HG02763 (cell line): ENCODE results near the gene MCTP2.

ENCODE experiments used
- ATAC-seq: cut with Tn5 transposase; IDR thresholded peaks from one replicate; pipeline ENCODE4 v1.9.1; 2021; ENCODE audit warnings: mild to moderate bottlenecking, moderate library complexity; ENCODE audit not compliant: unreplicated experiment

MCTP2 gene

DNA sequence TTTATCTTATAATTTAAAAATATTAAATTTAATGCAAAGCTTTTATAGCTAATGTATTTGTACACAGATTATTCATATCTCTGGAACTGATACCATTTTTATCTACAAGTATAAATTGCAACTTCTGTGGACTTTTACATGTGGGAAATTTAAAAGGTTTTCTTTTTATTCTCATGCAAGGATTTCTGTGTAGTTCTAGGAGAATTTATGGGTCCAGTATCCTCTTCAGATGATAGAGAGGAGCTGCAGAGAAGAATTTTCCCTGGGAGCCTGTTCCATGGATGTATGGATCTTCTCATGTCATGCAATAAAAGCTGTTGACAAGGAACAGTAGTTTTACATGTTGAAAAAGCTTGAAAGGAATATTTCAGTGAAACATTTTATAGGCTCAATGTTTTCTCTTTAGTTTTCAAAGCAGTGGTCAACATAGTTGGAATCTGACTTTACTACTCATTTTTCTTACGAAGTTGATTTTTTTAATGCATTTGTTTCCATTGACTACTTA is 119.7 kb downstream of the MCTP2 start:
- ATAC-seq = no peak

GRCh38 chr15:94352636-94353487 is 121.5 kb downstream of the MCTP2 start:
- no peak for ATAC-seq

GRCh38 chr15:94353488-94353820 is 122.1 kb downstream of the MCTP2 start:
- ATAC-seq = no peak

DNA sequence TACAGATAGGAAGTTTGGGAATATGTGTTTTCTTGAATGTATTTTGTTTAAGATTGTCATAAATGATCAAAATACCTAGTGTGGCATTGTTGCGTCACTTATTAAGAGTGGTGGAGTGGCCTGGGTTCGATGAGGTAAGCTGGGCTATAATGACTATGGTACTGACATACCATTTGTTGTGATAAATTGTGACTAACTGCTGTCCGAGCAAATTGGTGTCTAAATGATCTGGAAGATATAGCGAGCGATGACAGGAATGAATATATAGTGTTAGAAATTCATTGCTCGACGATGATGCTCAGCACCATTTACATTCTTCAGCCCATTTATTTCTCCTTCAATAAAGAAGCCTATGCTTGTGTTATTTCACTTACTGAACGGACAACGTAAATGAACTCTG is 123.3 kb downstream of the MCTP2 start:
- no peak for ATAC-seq

DNA sequence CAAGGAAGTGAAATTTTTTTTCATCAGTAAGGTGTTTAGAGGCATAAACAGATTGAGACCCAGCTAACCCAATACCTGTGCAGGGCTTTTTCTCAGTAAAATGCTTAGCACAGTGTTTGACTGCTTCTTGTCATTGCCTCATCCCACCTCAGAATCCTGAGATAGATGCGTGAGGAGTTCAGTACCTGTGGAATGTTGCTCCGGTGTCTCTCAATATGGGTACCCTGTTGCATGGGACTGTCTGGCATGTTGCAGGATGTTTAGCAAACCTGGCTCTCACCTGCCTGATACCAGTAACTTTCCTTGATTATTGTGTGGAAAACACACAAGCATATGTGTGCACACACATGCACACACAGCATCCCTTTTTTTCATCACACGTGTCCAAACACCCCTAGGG is 128.4 kb downstream of the MCTP2 start:
- ATAC-seq = no peak

- no peak for ATAC-seq
Measured at GRCh38 chr15:94360251-94360685, 128.9 kb downstream of the MCTP2 start.

DNA sequence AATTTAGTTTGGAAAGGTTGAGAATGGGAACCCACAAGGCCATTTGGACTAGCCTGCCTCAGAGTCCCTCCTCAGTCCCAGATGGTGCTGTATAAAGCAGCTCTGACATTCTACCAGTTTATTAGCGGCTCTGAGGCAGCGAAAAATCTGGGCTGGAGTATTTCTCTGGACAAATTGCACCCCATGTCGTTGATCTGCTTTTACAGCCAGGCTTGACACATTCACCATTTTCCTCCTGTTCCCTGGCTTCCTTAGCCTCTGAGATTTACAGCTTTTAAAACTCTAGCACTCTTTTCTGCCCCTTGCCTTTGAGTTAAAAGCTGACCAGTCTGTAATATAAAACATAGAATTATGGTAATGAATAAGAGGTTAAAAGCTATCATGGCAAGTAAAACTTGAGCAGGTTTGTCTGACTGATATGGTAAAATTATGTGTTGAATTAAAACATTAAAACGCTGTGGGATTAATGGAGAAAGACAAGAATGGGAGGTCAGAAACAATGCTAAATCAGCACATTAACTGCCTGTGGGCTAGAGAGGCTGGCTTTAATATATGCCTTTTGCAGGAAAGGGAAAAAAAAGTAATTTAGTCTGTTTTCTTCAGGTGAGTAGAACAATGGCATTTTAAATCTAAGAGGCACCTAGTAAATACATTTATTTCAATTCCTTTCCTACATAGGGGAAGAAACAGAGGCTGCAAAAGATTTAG is 131.2 kb downstream of the MCTP2 start:
- no peak for ATAC-seq

- no peak for ATAC-seq
Measured at GRCh38 chr15:94363382-94363781, 132.0 kb downstream of the MCTP2 start.

DNA sequence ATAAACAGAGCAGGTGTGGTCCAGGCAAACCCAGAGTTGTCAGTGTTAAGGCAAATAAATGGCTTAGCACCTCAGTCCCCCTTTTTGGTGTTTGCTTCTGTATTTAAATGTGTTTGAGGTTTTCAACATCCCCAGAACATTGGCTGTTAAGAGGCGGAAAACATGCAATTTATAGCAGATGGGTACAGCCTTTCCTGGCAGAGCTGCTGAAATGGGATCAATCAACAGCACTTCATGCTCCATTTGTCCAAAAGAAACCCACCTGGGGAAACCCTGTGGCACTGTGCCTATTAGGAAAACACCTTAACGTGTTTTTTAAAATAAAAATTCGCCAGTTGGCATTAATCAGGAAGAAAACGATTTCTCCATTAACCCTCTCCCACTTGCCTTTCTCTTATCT is 135.4 kb downstream of the MCTP2 start:
- ATAC-seq = no peak

- no peak for ATAC-seq
Measured at GRCh38 chr15:94367726-94368535, 136.6 kb downstream of the MCTP2 start.

DNA sequence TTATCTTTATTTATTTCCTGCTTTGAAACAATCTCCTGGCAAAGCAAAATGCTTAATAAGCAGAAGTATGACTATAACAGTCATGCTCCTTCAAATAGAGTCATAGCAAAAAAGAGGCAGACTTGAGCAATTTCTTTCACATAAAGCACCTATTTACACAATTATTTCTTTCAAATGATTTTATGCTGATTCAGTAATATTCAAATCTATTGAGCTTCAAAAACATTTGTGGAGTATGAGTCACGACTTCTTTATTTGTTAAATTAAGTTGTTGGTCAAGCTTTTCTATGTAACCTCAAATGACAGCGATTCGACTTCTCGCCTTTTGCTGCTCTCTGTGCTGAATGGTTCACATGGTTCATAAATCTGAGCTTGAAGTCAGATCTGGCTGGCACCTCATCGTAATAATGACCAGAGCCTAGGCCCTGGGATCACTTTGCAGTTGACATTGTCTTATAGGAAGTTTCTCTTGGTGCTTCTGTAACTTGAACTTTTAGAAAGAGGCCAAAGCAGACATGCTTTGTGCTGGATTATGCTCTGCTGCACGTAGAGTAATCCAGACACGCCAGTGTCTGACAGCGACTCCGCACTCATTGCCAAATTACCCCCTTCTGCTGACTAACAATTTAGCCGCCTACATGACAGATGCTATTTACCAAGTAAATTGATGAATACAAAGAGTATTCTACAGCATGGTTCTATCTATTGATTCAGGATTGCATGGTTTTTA is 139.0 kb downstream of the MCTP2 start:
- ATAC-seq = no peak

DNA sequence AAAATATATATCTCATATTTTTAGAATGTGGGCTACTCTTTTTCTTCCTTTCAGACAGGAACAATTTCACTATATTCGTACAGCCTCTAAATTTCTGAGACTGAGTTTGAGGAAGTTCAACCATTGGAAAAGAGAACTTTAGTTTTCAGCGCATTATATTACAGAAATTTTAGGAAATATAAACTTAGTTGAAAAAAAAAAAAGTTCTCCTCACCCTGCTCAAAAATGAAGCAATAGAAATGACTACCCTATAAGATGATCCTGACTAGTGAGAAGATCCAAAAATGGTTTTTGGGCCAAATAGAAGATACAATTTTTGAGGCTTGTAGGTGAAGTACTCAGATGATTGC is 139.6 kb downstream of the MCTP2 start:
- no peak for ATAC-seq

DNA sequence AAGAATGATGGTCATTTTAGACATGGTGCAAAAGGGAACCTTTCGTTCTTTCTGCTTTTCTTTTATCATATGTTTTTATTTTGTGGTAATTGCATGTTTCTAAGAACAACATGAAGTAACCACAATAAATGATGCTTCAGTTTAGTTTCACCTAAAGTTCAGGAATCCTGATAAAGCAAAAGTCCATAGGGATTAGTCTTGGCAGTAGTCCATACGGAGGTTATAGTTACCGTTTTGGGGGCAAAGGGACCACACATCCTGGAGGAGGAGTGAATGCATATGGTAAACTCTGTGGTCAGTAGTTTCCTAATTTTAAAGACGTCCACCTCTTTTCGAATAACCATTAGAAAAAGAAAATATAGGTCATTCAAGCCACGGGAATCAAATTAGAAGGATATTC is 141.5 kb downstream of the MCTP2 start:
- ATAC-seq = no peak

DNA sequence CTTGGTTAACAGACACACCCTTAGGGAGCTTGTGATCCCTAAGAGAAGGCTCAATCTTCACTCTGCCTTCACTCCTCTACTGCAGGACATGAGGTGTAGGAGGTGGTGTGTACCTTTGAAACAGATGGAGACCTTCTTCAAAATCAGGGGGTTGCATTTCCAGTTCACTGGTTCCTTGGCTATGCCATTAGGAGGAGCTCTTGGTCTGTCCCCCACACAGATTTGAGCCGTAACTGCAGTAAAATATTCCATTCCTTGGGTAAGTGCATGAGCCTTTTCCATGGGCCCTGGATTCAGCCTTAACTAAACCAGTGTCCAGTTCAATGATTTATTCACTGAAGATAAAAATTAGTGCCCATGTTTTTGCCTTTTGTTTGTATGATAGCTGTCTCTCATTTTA is 144.6 kb downstream of the MCTP2 start:
- ATAC-seq = no peak

GRCh38 chr15:94379986-94380385 is 148.6 kb downstream of the MCTP2 start:
- ATAC-seq = no peak

DNA sequence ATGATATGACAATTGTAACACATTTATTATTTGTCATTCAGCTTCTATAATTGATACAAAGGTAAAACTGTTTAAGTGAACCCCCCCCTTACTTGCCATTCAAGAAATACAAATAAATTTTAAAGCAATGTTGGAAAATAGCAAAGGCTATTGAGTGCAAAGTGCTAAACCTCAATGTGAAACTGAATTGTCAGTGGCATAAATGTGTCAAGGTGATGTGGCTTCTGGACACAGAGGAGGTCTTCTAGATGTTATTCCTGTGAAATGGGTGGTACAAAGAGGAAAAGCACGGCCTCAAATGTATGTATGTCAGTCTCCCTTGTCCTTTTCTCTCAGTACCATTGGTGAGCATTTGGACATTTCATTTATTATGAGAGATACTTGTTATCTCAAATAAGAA is 149.4 kb downstream of the MCTP2 start:
- ATAC-seq = no peak

GRCh38 chr15:94381384-94381783 is 150.0 kb downstream of the MCTP2 start:
- no peak for ATAC-seq

DNA sequence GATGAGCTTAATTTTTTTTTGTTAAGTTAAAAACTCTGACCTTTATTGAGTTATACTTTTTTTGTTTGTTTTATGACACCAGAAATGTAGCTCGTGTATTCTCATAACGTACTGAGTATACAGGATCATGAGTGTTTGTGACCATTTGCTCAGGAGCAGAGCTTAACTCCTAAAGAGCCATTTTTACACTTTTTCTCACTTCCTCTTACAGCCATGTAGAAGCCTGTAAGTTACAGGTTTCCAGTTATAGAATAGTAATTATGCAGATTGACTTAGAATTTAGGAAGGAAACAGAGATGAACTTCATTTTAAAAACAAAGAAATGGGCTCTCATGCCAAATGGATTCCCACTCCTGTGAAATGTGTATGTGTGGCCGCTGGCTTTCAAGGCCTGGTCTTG is 151.7 kb downstream of the MCTP2 start:
- no peak for ATAC-seq

DNA sequence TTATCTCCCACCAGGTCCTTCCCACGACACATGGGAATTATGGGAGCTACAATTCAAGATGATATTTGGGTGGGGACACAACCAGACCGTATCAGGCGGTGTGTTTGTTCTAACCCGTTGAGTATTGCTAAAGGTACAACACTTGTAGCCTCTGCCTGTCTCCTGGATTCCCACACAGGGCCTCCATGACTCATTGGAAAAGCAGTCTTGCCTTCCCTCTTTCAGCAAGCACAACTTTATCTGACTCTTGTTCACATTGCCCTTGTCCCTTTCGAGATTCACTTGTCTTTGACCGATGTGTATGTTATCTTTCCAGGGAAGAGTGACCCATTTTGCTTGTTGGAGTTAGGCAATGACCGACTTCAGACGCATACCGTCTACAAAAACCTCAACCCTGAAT is 152.3 kb downstream of the MCTP2 start:
- no peak for ATAC-seq

- no peak for ATAC-seq
Measured at GRCh38 chr15:94385441-94385840, 154.1 kb downstream of the MCTP2 start.

DNA sequence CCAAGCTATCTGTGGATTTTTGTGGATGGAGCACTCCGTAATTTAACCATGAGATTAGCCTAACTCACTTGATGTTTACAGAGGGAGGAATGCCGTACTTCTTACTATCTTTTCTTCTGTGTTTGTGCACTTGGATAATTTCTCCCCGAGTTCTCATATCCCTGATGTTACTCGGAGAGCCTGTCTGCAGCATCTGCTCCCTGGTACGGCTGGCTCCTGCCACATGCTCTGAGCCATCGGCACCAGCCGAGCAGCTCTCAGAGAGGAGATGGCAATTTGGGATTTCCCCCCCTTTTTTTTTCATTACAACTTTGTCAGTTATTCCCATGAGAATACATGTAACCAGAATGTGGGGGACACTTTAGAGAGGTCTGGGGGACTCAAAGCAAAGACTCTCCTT is 155.0 kb downstream of the MCTP2 start:
- ATAC-seq = no peak
